Tibial artery (tissue), 4 donors: ENCODE results near the gene MYL11.

Experiments used
- DNase-seq, 2 donors: peaks; one replicate each; pipeline ENCODE4 v3.0.0-alpha.2; 2019
- H3K27ac ChIP-seq, 2 donors: fragments of 200-600 bp; sonication (generic) in 1 of 2; 1 replicate in 1 of 2; 2 replicates in 1 of 2; pipeline ENCODE4 v1.5.1; 2018 to 2019; ENCODE audit warnings: mild to moderate bottlenecking in 1 of 2
- H3K27me3 ChIP-seq, 2 donors: fragments of 200-600 bp; sonication (generic) in 1 of 2; one replicate each; pipeline versions ENCODE4 v1.5.1 to v1.6.0; 2016 to 2019
- H3K36me3 ChIP-seq, 3 donors: fragments of 200-600 bp; sonication (generic) in 2 of 3; one replicate each; pipeline ENCODE4 v1.5.1; 2016 to 2019; ENCODE audit warnings: mild to moderate bottlenecking in 2 of 3
- H3K4me1 ChIP-seq, 4 donors: fragments of 200-600 bp; sonication (generic) in 2 of 4; 1 replicate in 3 of 4; 2 replicates in 1 of 4; pipeline ENCODE4 v1.5.1; 2016 to 2019
- H3K4me3 ChIP-seq, 2 donors: fragments of 200-600 bp; sonication (generic) in 1 of 2; 1 replicate in 1 of 2; 2 replicates in 1 of 2; pipeline ENCODE4 v1.5.1; 2018 to 2019; ENCODE audit warnings: mild to moderate bottlenecking in 2 of 2
- H3K9me3 ChIP-seq, 3 donors: fragments of 200-600 bp; sonication (generic) in 1 of 3; one replicate each; pipeline ENCODE4 v1.5.1; 2016 to 2019
- CTCF ChIP-seq, 2 experiments: fragments of 200-600 bp in 1 of 2; fragments of 450-650 bp in 1 of 2; IDR thresholded peaks; one replicate each; pipeline ENCODE4 v1.5.1; 2017 to 2019; ENCODE audit warnings: antibody characterized with exemption in 2 of 2, mild to moderate bottlenecking in 1 of 2, moderate library complexity in 1 of 2
- intact Hi-C: fragments of 100-400 bp; cut with DNase I; formaldehyde crosslinking; loops from one replicate; pipeline ENCODE4 v1.15.0; 2023; ENCODE audit warnings: low total_unique reads

Gene MYL11

GRCh38 chr16:30417529-30418349 is 43.1 kb downstream of the MYL11 start:
- Histone ChIP-seq H3K9me3 (no peaks in the 10 kb centered on the region), H3K36me3 (peaks cover 0 to 31% (median under 1%) of the 10 kb centered on the region in 3 donors), H3K4me1 (peaks cover 0 to 14% (median 6%) of the 10 kb centered on the region in 4 donors), H3K4me3 (peak overlapping the region; percentile 57 to 68), H3K27ac (peak overlapping the region; percentile 53 to 78), H3K27me3 (no peaks in the 10 kb centered on the region)
- TF ChIP-seq CTCF (IDR thresholded peaks at IDR 0.05): no peak
- intact Hi-C loops: no loop called here
- DNase-seq: peak; percentile 51 to 79

- Histone ChIP-seq H3K9me3 (no peaks in the 10 kb centered on the region), H3K4me3 (peak overlapping the region; percentile 57 to 68), H3K36me3 (peaks cover 6 to 35% (median 7%) of the 10 kb centered on the region in 3 donors), H3K27ac (peak overlapping the region; percentile 53 to 78), H3K4me1 (peaks cover 0 to 14% (median 6%) of the 10 kb centered on the region in 4 donors), H3K27me3 (no peaks in the 10 kb centered on the region)
- DNase-seq: no peak
- no peak for TF ChIP-seq CTCF (IDR thresholded peaks at IDR 0.05)
- intact Hi-C loops: no loop called here
These were observed 44.0 kb downstream of the MYL11 start for GRCh38 chr16:30418350-30419181.

GRCh38 chr16:30421010-30421409 is 46.4 kb downstream of the MYL11 start:
- Histone ChIP-seq H3K36me3 (peaks cover 11 to 48% (median 14%) of the 10 kb centered on the region in 3 donors), H3K27ac (no peak overlapping the region), H3K27me3 (no peaks in the 10 kb centered on the region), H3K9me3 (no peaks in the 10 kb centered on the region), H3K4me3 (no peak overlapping the region), H3K4me1 (peaks cover 0 to 14% (median 6%) of the 10 kb centered on the region in 4 donors)
- TF ChIP-seq CTCF (IDR thresholded peaks at IDR 0.05): no peak
- DNase-seq: no peak
- intact Hi-C loops: no loop called here
